Endothelial cell (in vitro differentiated cells): ENCODE measurements around the gene MT1F. TPM values are rescaled to one million over a fixed set of nuclear protein-coding genes. Genes with fewer than 3 reads are reported as not detected.
"Not testable (repeated sequence)": the region's sequence is repeated elsewhere in the genome, so short reads cannot be mapped to it uniquely, and the experiment has no call there.

ENCODE experiments used
- DNase-seq: peaks from one replicate; pipeline ENCODE4 v3.0.0; 2021; ENCODE audit warnings: low spot score
- H3K27ac Mint-ChIP-seq: one replicate; pipeline ENCODE4 v1.8.0; 2021; ENCODE audit warnings: mixed read lengths, inconsistent platforms; ENCODE audit not compliant: unreplicated experiment
- H3K27me3 Mint-ChIP-seq: one replicate; pipeline ENCODE4 v1.8.0; 2021; ENCODE audit warnings: mild to moderate bottlenecking, moderate library complexity, mixed read lengths, inconsistent platforms; ENCODE audit not compliant: unreplicated experiment
- H3K36me3 Mint-ChIP-seq: one replicate; pipeline ENCODE4 v1.8.0; 2021; ENCODE audit warnings: mild to moderate bottlenecking, low read depth, mixed read lengths, inconsistent platforms; ENCODE audit not compliant: unreplicated experiment
- H3K4me1 Mint-ChIP-seq: one replicate; pipeline ENCODE4 v1.8.0; 2021; ENCODE audit warnings: mild to moderate bottlenecking, mixed read lengths, inconsistent platforms; ENCODE audit not compliant: unreplicated experiment
- H3K4me3 Mint-ChIP-seq: one replicate; pipeline ENCODE4 v1.8.0; 2021; ENCODE audit warnings: mild to moderate bottlenecking, mixed read lengths, inconsistent platforms; ENCODE audit not compliant: unreplicated experiment
- H3K9me3 Mint-ChIP-seq: one replicate; pipeline ENCODE4 v1.8.0; 2021; ENCODE audit warnings: mixed read lengths, inconsistent platforms; ENCODE audit not compliant: unreplicated experiment
- total RNA-seq: library from RNA; stranded (reverse); fragmentation: NEBNext Ultra II Directional; extraction: Animal tissue kit (Norgen Biotek cat#: 25700); gene quantifications from one replicate; pipeline ENCODE4 v1.2.1, GENCODE V29; 2021; ENCODE audit not compliant: unreplicated experiment
- TF ChIP-seq, protein P1 (sequence below): fragments of 200-600 bp; sonication (generic); IDR thresholded peaks from one replicate; pipeline ENCODE4 v1.5.0; 2021; ENCODE audit warnings: antibody characterized with exemption; ENCODE audit not compliant: unreplicated experiment

MT1F gene
- total RNA-seq, 1 donor from 2014 or later: not detected

DNA sequence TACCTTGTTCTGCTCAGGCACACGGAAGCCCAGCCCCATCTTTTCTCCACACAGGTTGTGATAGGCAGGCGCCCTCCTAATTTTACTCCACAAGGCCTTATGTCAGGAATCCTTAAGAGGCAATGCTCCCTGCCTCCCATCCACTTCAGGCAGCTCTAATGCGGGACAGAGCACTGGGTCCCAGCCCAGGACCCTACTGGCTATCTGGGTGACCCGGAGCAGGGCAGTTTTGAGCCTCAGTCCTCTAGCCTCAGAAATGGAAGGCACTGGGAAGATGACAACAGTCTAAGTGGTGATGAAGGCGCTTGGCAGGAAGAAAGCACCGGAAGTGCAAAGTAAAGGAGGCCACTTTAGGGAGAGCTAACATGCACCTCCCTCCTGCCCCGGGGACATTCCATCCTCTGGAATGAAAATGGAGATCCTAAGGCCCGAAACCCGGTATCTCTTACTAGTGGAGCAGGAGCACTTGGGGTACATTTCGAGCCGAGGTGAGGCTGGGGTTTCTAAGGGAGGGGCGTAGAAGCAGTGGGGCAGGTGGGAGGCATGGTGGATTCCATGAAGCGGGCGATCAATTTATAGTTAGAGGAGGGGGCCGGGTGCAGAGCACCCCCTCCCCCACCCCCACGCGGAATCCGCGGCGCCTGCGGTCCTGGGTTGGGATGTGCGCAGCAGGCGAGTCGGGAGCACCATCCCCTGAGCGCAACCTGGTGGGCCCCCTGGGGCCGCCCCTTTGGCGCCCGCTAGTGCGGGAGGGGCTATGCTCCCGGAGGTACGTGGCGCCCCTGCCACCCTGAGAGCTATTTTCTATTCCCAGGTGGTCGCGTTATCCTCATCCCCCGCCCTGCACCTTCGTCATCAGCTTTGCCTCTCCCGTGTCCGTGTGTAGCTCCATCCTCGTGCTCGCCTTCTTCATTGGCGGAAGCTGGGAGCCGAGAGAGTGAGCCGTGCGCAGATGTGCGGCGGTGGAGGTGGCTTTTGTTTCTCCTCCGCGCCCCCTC lies 4.9 kb downstream of the MT1F start:
- Mint-ChIP-seq H3K36me3 (no peaks in the 10 kb centered on the region), H3K9me3 (no peaks in the 10 kb centered on the region), H3K27ac (no peak overlapping the region), H3K4me1 (peaks cover 7% of the 10 kb centered on the region), H3K27me3 (peaks cover 18% of the 10 kb centered on the region), H3K4me3 (peak overlapping the region; percentile 31)
- DNase-seq: no peak
- TF ChIP-seq, protein P1, sequence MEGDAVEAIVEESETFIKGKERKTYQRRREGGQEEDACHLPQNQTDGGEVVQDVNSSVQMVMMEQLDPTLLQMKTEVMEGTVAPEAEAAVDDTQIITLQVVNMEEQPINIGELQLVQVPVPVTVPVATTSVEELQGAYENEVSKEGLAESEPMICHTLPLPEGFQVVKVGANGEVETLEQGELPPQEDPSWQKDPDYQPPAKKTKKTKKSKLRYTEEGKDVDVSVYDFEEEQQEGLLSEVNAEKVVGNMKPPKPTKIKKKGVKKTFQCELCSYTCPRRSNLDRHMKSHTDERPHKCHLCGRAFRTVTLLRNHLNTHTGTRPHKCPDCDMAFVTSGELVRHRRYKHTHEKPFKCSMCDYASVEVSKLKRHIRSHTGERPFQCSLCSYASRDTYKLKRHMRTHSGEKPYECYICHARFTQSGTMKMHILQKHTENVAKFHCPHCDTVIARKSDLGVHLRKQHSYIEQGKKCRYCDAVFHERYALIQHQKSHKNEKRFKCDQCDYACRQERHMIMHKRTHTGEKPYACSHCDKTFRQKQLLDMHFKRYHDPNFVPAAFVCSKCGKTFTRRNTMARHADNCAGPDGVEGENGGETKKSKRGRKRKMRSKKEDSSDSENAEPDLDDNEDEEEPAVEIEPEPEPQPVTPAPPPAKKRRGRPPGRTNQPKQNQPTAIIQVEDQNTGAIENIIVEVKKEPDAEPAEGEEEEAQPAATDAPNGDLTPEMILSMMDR: no peak

DNA sequence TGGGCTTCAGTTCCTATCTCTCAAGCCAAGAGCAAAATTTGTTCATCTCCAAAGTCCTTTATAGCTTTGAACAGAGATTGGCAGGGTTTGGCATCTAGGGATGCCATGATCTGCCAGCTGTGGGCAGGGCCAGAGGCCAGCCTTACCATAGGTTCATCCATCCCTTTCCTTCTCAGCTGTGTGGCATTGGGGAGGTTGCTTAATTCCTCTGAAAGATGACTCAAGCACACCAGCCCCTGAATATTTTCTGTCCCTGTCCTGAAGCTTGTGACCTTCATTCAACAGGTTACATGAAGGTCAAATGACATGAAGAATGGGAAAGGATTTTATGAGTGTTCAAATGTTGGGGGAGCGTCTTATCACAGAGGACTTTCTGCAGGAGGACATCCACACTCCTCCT lies 6.7 kb downstream of the MT1F start:
- DNase-seq: no peak
- Mint-ChIP-seq H3K36me3 (peaks cover 7% of the 10 kb centered on the region), H3K4me3 (no peak overlapping the region)

DNA sequence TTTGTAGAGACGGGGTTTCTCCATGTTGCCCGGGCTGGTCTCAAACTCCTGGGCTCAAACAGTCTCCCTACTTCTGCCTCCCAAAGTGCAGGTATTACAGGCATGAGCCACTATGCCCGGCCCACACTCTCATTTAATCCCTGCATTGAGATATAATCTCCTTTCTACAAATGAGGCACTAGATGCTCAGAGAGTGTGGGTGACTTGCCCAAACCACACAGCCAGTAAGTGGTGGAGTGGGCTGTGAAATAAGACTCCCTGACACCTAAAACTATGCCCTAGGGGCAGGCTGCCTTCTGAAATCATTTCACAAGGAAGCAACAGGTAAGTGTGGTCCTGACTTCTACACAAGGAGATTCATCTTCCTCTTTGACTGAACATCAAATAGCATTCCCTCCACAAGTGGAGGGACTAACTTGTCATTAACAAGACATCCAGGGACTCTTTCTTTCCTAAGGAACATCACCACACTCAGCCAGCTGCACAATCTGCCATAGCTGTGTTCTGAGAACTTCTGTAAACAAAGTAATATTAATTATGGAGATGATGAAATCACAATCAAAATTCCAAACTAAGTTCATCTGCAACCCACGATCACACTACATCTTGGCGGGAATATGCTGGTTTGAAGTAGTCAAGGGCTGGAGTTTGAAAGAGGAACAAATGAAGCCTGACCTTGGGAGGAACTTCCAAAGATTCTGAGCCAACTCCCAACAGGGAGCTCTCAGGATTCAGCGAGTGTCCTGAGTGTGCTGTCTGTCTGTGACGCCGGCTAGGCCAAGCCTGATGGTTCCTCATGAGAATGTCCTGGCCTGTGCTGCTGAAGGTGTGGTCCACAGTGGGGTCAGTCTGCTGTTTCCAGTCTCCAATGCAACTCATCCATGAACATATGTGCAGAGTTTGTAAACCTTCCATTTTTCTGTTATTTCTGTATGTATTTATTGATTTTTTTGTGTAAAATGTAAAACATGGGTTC lies 7.8 kb downstream of the MT1F start:
- not testable (repeated sequence) for H3K4me3 Mint-ChIP-seq, H3K27ac Mint-ChIP-seq, H3K36me3 Mint-ChIP-seq, H3K9me3 Mint-ChIP-seq, DNase-seq
- H3K4me1 Mint-ChIP-seq: peaks cover 13% of the 10 kb centered on the region
- peaks cover 36% of the 10 kb centered on the region for H3K27me3 Mint-ChIP-seq

More for the DNA sequence above, 6.7 kb downstream of the MT1F start:
- TF ChIP-seq, protein P1: no peak
- peaks cover 13% of the 10 kb centered on the region for H3K4me1 Mint-ChIP-seq
- H3K27ac Mint-ChIP-seq: no peak overlapping the region
- peaks cover 31% of the 10 kb centered on the region for H3K27me3 Mint-ChIP-seq
- no peaks in the 10 kb centered on the region for H3K9me3 Mint-ChIP-seq

DNA sequence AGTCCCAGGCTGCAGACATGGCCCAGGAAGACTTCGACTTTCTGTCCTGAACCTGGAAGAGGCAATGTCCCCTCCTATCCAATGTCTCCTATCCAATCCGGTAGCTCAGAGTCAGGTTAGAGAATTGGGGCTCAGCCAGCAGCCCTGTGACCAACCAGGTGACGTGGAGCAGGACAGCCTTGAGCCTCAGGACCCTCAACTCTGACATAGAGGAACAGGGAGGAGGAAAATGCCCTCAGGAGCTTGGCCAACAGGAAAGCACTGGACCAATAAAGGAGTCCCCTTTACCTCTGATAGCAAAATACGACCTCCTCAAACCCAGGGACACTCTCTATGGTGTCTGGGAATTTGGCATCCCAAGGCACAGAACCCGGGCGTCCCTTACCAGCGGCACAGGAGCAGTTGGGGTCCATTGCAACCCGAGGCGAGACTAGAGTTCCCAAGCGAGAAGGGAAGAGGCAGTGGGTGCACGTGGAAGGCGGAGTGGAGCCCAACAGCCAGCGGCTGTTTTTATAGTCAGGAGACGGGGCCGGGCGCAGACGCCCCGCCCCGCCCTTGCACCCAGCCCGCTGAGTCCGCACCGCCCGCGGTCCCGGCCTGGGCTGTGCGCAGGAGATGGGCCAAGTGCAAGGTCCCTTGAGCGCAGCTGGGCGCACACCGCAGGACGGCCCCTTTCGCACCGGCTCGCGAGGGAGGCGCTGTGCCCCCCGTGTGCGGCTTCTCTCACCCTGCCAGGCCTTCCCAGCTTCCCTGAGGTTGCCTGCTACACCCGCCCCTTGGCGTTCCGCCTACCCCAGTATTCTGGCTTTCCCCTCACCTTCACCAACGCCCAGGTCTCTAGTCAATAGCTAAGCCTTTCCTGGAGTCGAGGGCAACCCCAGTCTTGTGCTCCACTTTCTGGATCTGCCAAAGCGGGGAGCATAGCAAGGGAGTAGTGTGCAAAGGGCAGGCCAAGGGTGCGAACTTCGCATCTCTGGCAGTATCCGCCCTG lies 10.1 kb downstream of the MT1F start, which contains the start of gene MT1G:
TSS of gene MT1G (minus strand) at position 485 of the 991 bp plus-strand sequence. CDS start at position 413, 72 bp downstream.
- H3K36me3 Mint-ChIP-seq: peaks cover 7% of the 10 kb centered on the region
- no peak for DNase-seq
- H3K27ac Mint-ChIP-seq: no peak within 1 kb of the TSS
- H3K4me3 Mint-ChIP-seq: no peak within 1 kb of the TSS
- no peaks in the 10 kb centered on the region for H3K9me3 Mint-ChIP-seq
- peaks cover 10% of the 10 kb centered on the region for H3K4me1 Mint-ChIP-seq
- H3K27me3 Mint-ChIP-seq: peaks cover 39% of the 10 kb centered on the region
- TF ChIP-seq, protein P1: no peak
